Activated CD4-positive, alpha-beta memory T cell treated with anti-CD3 and anti-CD28 coated beads for 36 hours (primary cell): ENCODE measurements around the gene LTB. TPM values are rescaled to one million over a fixed set of nuclear protein-coding genes. Genes with fewer than 3 reads are reported as not detected.

Experiments used
- CTCF ChIA-PET: fragments of 350-600 bp; sonication (Branson Sonifier 250); formaldehyde crosslinking; loops from one replicate; lab custom pipeline; 2021; ENCODE audit warnings: antibody characterized with exemption, inconsistent platforms; lab: Charles Lee
- POLR2A ChIA-PET: fragments of 350-600 bp; sonication (Branson Sonifier 250); formaldehyde crosslinking; loops from one replicate; lab custom pipeline; 2021; ENCODE audit warnings: antibody characterized with exemption; lab: Charles Lee
- DNase-seq: peaks from one replicate; pipeline ENCODE4 v3.0.0-alpha.2; 2020
- H3K27ac Mint-ChIP-seq: one replicate; pipeline ENCODE4 v1.8.0; 2021; ENCODE audit warnings: mixed read lengths
- H3K27me3 Mint-ChIP-seq: one replicate; pipeline ENCODE4 v1.8.0; 2021; ENCODE audit warnings: mixed read lengths
- H3K36me3 Mint-ChIP-seq: one replicate; pipeline ENCODE4 v1.8.0; 2021; ENCODE audit warnings: mixed read lengths
- H3K4me1 Mint-ChIP-seq: one replicate; pipeline ENCODE4 v1.8.0; 2021; ENCODE audit warnings: low read depth, mixed read lengths
- H3K4me3 Mint-ChIP-seq: one replicate; pipeline ENCODE4 v1.8.0; 2021; ENCODE audit warnings: mild to moderate bottlenecking, mixed read lengths
- H3K9me3 Mint-ChIP-seq: one replicate; pipeline ENCODE4 v1.8.0; 2021; ENCODE audit warnings: mixed read lengths
- intact Hi-C: fragments of 100-400 bp; cut with micrococcal nuclease; formaldehyde crosslinking; loops from one replicate; pipeline ENCODE4 v1.15.1; 2023
- total RNA-seq, 2 experiments: library from RNA; stranded (reverse); gene quantifications; one replicate each; pipeline ENCODE4 v1.2.3, GENCODE V29; 2021

The LTB gene
- total RNA-seq, 2 experiments from 2014 or later: 161 to 164 TPM

DNA sequence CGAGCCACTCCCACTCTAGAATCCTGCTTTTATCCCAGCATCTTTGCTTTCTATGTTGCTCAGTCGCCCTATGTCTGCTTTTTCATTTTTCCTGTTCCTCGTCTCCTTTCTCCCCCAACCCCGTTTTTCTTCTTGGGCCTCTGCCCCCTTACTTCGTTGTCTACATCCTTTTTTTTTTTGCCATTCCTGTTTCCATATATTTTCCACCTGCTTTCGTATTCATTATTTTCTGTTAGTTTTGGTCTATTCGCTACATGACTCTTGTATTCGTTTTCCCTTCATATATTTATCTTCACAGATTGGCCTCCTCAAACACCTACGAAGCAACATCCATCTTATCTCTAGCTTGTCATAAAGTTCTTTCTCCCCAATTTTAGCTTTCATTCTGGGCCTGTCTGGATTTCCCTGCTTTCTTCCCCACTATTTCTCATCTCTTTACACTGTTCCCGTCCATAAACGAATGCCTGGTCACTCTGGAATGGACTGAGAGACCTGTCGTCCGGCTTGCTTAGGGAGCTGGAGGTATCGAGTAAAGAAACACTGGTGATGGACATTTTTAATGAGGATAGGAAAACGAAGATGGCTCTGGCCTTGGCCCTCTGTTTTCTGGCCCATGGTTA is 39.2 kb upstream of the LTB start:
- Mint-ChIP-seq H3K9me3 (no peaks in the 10 kb centered on the region), H3K4me3 (peak overlapping the region; percentile 91), H3K36me3 (peaks cover 45% of the 10 kb centered on the region), H3K4me1 (peaks cover 33% of the 10 kb centered on the region), H3K27ac (peak overlapping the region; percentile 98), H3K27me3 (no peaks in the 10 kb centered on the region)
- CTCF ChIA-PET: interaction anchor here (0.9 to 1.9 kb wide), 6 partner anchors 21 to 75 kb away, joined by 3 to 9 read pairs (median 5); partner anchors contain the start of genes ATP6V1G2 and NFKBIL1
- no peak for DNase-seq
- POLR2A ChIA-PET: interaction anchor here (0.5 to 3.5 kb wide), 9 partner anchors 13 to 350 kb away, joined by 3 to 26 read pairs (median 5); partner anchors contain the start of genes BAG6, CSNK2B, DDX39B and DXO
- intact Hi-C loops: loop anchor here (2.0 kb wide), 1 partner anchor 53 kb away; no protein-coding TSS in a partner anchor

- Mint-ChIP-seq H3K4me1 (peaks cover 40% of the 10 kb centered on the region), H3K27me3 (no peaks in the 10 kb centered on the region), H3K9me3 (no peaks in the 10 kb centered on the region), H3K27ac (peak within 1 kb of the TSS; percentile 98), H3K4me3 (peak within 1 kb of the TSS; percentile 91), H3K36me3 (peaks cover 39% of the 10 kb centered on the region)
- intact Hi-C loops: loop anchor here (1.0 to 2.0 kb wide), 8 partner anchors 32 to 348 kb away; partner anchors contain the start of genes ATP6V1G2, BAG6, DDX39B and HLA-C
- ChIA-PET POLR2A (interaction anchor here (0.5 to 3.5 kb wide), 9 partner anchors 20 to 351 kb away, joined by 3 to 26 read pairs (median 5); partner anchors contain the start of genes BAG6, CSNK2B, DDX39B and DXO), CTCF (interaction anchor here (0.8 to 1.3 kb wide), 4 partner anchors 22 to 79 kb away, joined by 3 to 6 read pairs (median 5); partner anchors contain the start of gene DDX39B)
- DNase-seq: no peak
Measured at GRCh38 chr6:31620586-31621319, 38.5 kb upstream of the LTB start, which contains the start of gene PRRC2A. Gene PRRC2A, plus strand, starts transcription at chr6:31620715. Its CDS starts 2,075 bp downstream, at chr6:31622790.

GRCh38 chr6:31619805-31620585 is 37.8 kb upstream of the LTB start:
- Mint-ChIP-seq H3K27me3 (no peaks in the 10 kb centered on the region), H3K36me3 (peaks cover 31% of the 10 kb centered on the region), H3K27ac (peak overlapping the region; percentile 98), H3K4me1 (peaks cover 47% of the 10 kb centered on the region), H3K9me3 (no peaks in the 10 kb centered on the region), H3K4me3 (peak overlapping the region; percentile 91)
- ChIA-PET CTCF (interaction anchor here (0.8 to 1.3 kb wide), 5 partner anchors 22 to 78 kb away, joined by 3 to 6 read pairs (median 3); partner anchors contain the start of genes DDX39B and NCR3), POLR2A (interaction anchor here (0.8 to 3.5 kb wide), 7 partner anchors 33 to 352 kb away, joined by 3 to 26 read pairs (median 5); partner anchors contain the start of genes BAG6, DDX39B, DXO and GPANK1)
- intact Hi-C loops: loop anchor here (1.0 to 10.0 kb wide), 9 partner anchors 32 to 348 kb away; partner anchors contain the start of genes ATP6V1G2, BAG6, DDX39B and HLA-C
- peak; percentile 98 for DNase-seq

GRCh38 chr6:31617010-31617409 is 34.8 kb upstream of the LTB start:
- Mint-ChIP-seq H3K4me3 (peak overlapping the region; percentile 7), H3K36me3 (peaks cover 8% of the 10 kb centered on the region), H3K9me3 (no peaks in the 10 kb centered on the region), H3K4me1 (peaks cover 38% of the 10 kb centered on the region), H3K27ac (no peak overlapping the region), H3K27me3 (no peaks in the 10 kb centered on the region)
- CTCF ChIA-PET: interaction anchor here (2.2 to 4.5 kb wide), 2 partner anchors 19 to 66 kb away, joined by 7 to 22 read pairs; no protein-coding TSS in a partner anchor
- no peak for DNase-seq
- POLR2A ChIA-PET: no interaction called here
- intact Hi-C loops: loop anchor here (10.0 kb wide), 1 partner anchor 282 kb away; no protein-coding TSS in a partner anchor

GRCh38 chr6:31615748-31616147 is 33.5 kb upstream of the LTB start:
- DNase-seq: peak; percentile 53
- H3K27ac Mint-ChIP-seq: peak overlapping the region; percentile 55
- H3K9me3 Mint-ChIP-seq: no peaks in the 10 kb centered on the region
- H3K36me3 Mint-ChIP-seq: no peaks in the 10 kb centered on the region
- no peaks in the 10 kb centered on the region for H3K27me3 Mint-ChIP-seq
- POLR2A ChIA-PET: no interaction called here
- peaks cover 33% of the 10 kb centered on the region for H3K4me1 Mint-ChIP-seq
- CTCF ChIA-PET: interaction anchor here (0.7 to 4.5 kb wide), 3 partner anchors 11 to 65 kb away, joined by 3 to 22 read pairs (median 7); no protein-coding TSS in a partner anchor
- intact Hi-C loops: loop anchor here (10.0 kb wide), 1 partner anchor 281 kb away; no protein-coding TSS in a partner anchor
- peak overlapping the region; percentile 66 for H3K4me3 Mint-ChIP-seq

- Mint-ChIP-seq H3K4me3 (peak within 1 kb of the TSS; percentile 66), H3K36me3 (no peaks in the 10 kb centered on the region), H3K27me3 (no peaks in the 10 kb centered on the region), H3K9me3 (no peaks in the 10 kb centered on the region), H3K4me1 (peaks cover 33% of the 10 kb centered on the region), H3K27ac (peak within 1 kb of the TSS; percentile 55)
- DNase-seq: no peak
- ChIA-PET POLR2A (interaction anchor here (1.1 to 1.8 kb wide), 2 partner anchors 67 to 79 kb away, joined by 3 to 4 read pairs; partner anchors contain the start of gene NFKBIL1), CTCF (interaction anchor here (1.0 to 4.5 kb wide), 2 partner anchors 17 to 64 kb away, joined by 3 to 22 read pairs; no protein-coding TSS in a partner anchor)
- intact Hi-C loops: loop anchor here (10.0 kb wide), 1 partner anchor 280 kb away; no protein-coding TSS in a partner anchor
Measured at GRCh38 chr6:31614684-31615578, 32.7 kb upstream of the LTB start, which contains the start of gene AIF1. Gene AIF1, plus strand, starts transcription at chr6:31615234. Its CDS starts 96 bp downstream, at chr6:31615330.

- ChIA-PET CTCF (interaction anchor here (2.0 to 4.5 kb wide), 2 partner anchors 16 to 63 kb away, joined by 6 to 22 read pairs; no protein-coding TSS in a partner anchor), POLR2A (interaction anchor here (0.9 to 1.8 kb wide), 3 partner anchors 16 to 78 kb away, joined by 3 to 4 read pairs (median 3); partner anchors contain the start of gene NFKBIL1)
- Mint-ChIP-seq H3K27ac (no peak overlapping the region), H3K4me1 (peaks cover 30% of the 10 kb centered on the region), H3K4me3 (no peak overlapping the region), H3K36me3 (no peaks in the 10 kb centered on the region), H3K9me3 (no peaks in the 10 kb centered on the region), H3K27me3 (no peaks in the 10 kb centered on the region)
- intact Hi-C loops: loop anchor here (10.0 kb wide), 1 partner anchor 279 kb away; no protein-coding TSS in a partner anchor
- DNase-seq: no peak
Measured at GRCh38 chr6:31614075-31614619, 31.9 kb upstream of the LTB start.

GRCh38 chr6:31610968-31611367 is 28.7 kb upstream of the LTB start:
- no peak overlapping the region for H3K4me3 Mint-ChIP-seq
- no peaks in the 10 kb centered on the region for H3K27me3 Mint-ChIP-seq
- peaks cover 12% of the 10 kb centered on the region for H3K4me1 Mint-ChIP-seq
- no peaks in the 10 kb centered on the region for H3K9me3 Mint-ChIP-seq
- H3K36me3 Mint-ChIP-seq: no peaks in the 10 kb centered on the region
- ChIA-PET POLR2A (no interaction called here), CTCF (interaction anchor here (0.6 to 4.0 kb wide), 5 partner anchors 13 to 70 kb away, joined by 3 to 27 read pairs (median 3); partner anchors contain the start of gene DDX39B)
- intact Hi-C loops: loop anchor here (10.0 kb wide), 1 partner anchor 276 kb away; no protein-coding TSS in a partner anchor
- no peak for DNase-seq
- H3K27ac Mint-ChIP-seq: no peak overlapping the region

DNA sequence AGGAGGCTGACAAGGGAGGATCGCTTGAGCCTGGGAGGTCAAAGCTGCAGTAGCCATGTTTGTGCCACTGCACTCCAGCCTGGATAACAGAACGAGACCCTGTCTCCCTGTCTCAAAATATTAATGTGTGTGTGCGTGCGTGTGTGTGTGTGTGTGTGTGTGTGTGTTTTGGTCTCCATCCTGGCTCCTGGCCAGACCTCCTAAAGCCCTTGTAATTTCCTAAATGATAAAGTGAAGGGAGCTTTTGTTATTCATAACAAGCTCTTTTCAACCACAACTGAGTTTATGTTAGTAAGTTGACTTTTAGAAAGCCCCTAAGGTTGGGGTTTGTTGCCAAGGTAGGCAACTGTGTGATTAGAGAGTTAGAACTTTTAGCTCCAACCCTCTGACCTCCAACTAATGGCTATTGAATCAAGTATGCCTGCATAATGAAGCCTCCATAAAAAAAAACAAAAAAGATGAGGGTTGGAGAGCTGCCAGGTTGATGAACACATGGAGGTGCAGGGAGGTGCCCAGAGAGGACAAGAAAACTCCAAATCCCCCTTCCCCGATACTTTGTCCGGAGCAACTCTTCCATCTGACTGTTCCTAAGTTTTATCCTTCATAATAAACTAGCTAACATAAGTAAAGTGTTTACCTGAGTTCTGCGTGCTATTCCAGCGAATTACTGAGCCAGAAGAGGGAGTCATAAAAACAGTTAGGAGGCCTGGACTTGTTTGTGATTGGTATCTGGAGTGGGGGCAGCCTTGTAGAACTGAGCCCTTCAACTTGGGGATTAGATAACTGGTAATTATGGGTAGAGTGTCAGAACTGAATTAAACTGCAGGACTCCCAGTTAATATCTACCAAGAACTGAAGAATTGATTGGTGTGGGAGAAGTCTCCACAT is 27.5 kb upstream of the LTB start:
- intact Hi-C loops: loop anchor here (10.0 kb wide), 1 partner anchor 275 kb away; no protein-coding TSS in a partner anchor
- Mint-ChIP-seq H3K4me1 (peaks cover under 1% of the 10 kb centered on the region), H3K27me3 (no peaks in the 10 kb centered on the region), H3K27ac (no peak overlapping the region), H3K36me3 (no peaks in the 10 kb centered on the region), H3K9me3 (no peaks in the 10 kb centered on the region), H3K4me3 (no peak overlapping the region)
- no peak for DNase-seq
- CTCF ChIA-PET: interaction anchor here (1.6 to 4.0 kb wide), 3 partner anchors 12 to 68 kb away, joined by 3 to 27 read pairs (median 7); partner anchors contain the start of gene DDX39B
- POLR2A ChIA-PET: interaction anchor here (0.7 kb wide), 2 partner anchors 21 to 115 kb away, joined by 4 read pairs; no protein-coding TSS in a partner anchor
